ENCODE measurements around the gene OPRM1. TPM values are rescaled to one million over a fixed set of nuclear protein-coding genes. Genes with fewer than 3 reads are reported as not detected.

Gene OPRM1
- total RNA-seq, 1 experiment from 2014 or later, result not detected

GRCh38 chr6:154117485-154117884 lies 78.4 kb downstream of the OPRM1 start:
- Histone ChIP-seq H3K4me3 (ENCODE audit: low read depth, low read length) (no peak overlapping the region), H3K4me1 (no peaks in the 10 kb centered on the region), H3K9me3 (no peaks in the 10 kb centered on the region; the same call in 1 of the 2 replicates), H3K27me3 (replicated peaks; ENCODE audit: control insufficient read depth, insufficient read depth, low read length) (no peaks in the 10 kb centered on the region; the same call in 1 of the 2 replicates), H3K36me3 (ENCODE audit: control insufficient read depth, insufficient read depth, low read length) (no peaks in the 10 kb centered on the region)
- no TSS peak for BruUV-seq (replicated peaks)
- no peaks in the 10 kb centered on the region for H3K36me3 Mint-ChIP-seq (ENCODE audit: insufficient read depth, unreplicated experiment)
- H3K4me3 Mint-ChIP-seq (ENCODE audit: unreplicated experiment), result no peak overlapping the region
- H3K27me3 Mint-ChIP-seq (ENCODE audit: insufficient read depth, unreplicated experiment), result no peaks in the 10 kb centered on the region
- no peak overlapping the region for H3K27ac Mint-ChIP-seq (ENCODE audit: unreplicated experiment)
- H3K9me3 Mint-ChIP-seq (ENCODE audit: unreplicated experiment), result no peaks in the 10 kb centered on the region
- TF ChIP-seq CTCF (IDR thresholded peaks at IDR 0.05; ENCODE audit: insufficient read depth in 1 of 2, low read depth in 1 of 2, low read length in 1 of 2, severe bottlenecking in 1 of 2, unreplicated experiment in 1 of 2), result no peak
- DNase-seq, result no peak
- H3K4me1 Mint-ChIP-seq (ENCODE audit: low read depth, unreplicated experiment), result no peaks in the 10 kb centered on the region
- intact Hi-C loops (cut with micrococcal nuclease; ENCODE audit: unreplicated experiment), result no loop called here
- CTCF ChIA-PET, result no interaction called here
- POLR2A ChIA-PET, result no interaction called here

- Mint-ChIP-seq H3K36me3 (ENCODE audit: insufficient read depth, unreplicated experiment) (no peaks in the 10 kb centered on the region), H3K4me1 (ENCODE audit: low read depth, unreplicated experiment) (no peaks in the 10 kb centered on the region), H3K27me3 (ENCODE audit: insufficient read depth, unreplicated experiment) (no peaks in the 10 kb centered on the region), H3K9me3 (ENCODE audit: unreplicated experiment) (no peaks in the 10 kb centered on the region), H3K27ac (ENCODE audit: unreplicated experiment) (no peak overlapping the region), H3K4me3 (ENCODE audit: unreplicated experiment) (no peak overlapping the region)
- no TSS peak for BruUV-seq (replicated peaks)
- H3K27me3 ChIP-seq (replicated peaks; ENCODE audit: control insufficient read depth, insufficient read depth, low read length), result no peaks in the 10 kb centered on the region; the same call in 1 of the 2 replicates
- intact Hi-C loops (cut with micrococcal nuclease; ENCODE audit: unreplicated experiment), result no loop called here
- H3K36me3 ChIP-seq (ENCODE audit: control insufficient read depth, insufficient read depth, low read length), result no peaks in the 10 kb centered on the region
- H3K4me3 ChIP-seq (ENCODE audit: low read depth, low read length), result no peak overlapping the region
- peaks cover 3% of the 10 kb centered on the region; the same call in 1 of the 2 replicates for H3K9me3 ChIP-seq
- POLR2A ChIA-PET, result no interaction called here
- no peak for TF ChIP-seq CTCF (IDR thresholded peaks at IDR 0.05; ENCODE audit: insufficient read depth in 1 of 2, low read depth in 1 of 2, low read length in 1 of 2, severe bottlenecking in 1 of 2, unreplicated experiment in 1 of 2)
- no peak for DNase-seq
- H3K4me1 ChIP-seq, result no peaks in the 10 kb centered on the region
- CTCF ChIA-PET, result interaction anchor here (0.7 kb wide), 1 partner anchor 630 kb away, joined by 3 read pairs; no protein-coding TSS in a partner anchor
These were observed 83.3 kb downstream of the OPRM1 start for GRCh38 chr6:154122195-154122925.

- ChIA-PET CTCF (no interaction called here), POLR2A (no interaction called here)
- Mint-ChIP-seq H3K9me3 (ENCODE audit: unreplicated experiment) (no peaks in the 10 kb centered on the region), H3K4me3 (ENCODE audit: unreplicated experiment) (no peak overlapping the region), H3K27ac (ENCODE audit: unreplicated experiment) (no peak overlapping the region), H3K27me3 (ENCODE audit: insufficient read depth, unreplicated experiment) (no peaks in the 10 kb centered on the region), H3K36me3 (ENCODE audit: insufficient read depth, unreplicated experiment) (no peaks in the 10 kb centered on the region), H3K4me1 (ENCODE audit: low read depth, unreplicated experiment) (no peaks in the 10 kb centered on the region)
- intact Hi-C loops (cut with micrococcal nuclease; ENCODE audit: unreplicated experiment), result no loop called here
- no TSS peak for BruUV-seq (replicated peaks)
- peaks cover 3% of the 10 kb centered on the region; the same call in 1 of the 2 replicates for H3K9me3 ChIP-seq
- no peaks in the 10 kb centered on the region for H3K36me3 ChIP-seq (ENCODE audit: control insufficient read depth, insufficient read depth, low read length)
- no peak for DNase-seq
- no peak for TF ChIP-seq CTCF (IDR thresholded peaks at IDR 0.05; ENCODE audit: insufficient read depth in 1 of 2, low read depth in 1 of 2, low read length in 1 of 2, severe bottlenecking in 1 of 2, unreplicated experiment in 1 of 2)
- no peaks in the 10 kb centered on the region; the same call in 1 of the 2 replicates for H3K27me3 ChIP-seq (replicated peaks; ENCODE audit: control insufficient read depth, insufficient read depth, low read length)
- H3K4me3 ChIP-seq (ENCODE audit: low read depth, low read length), result no peak overlapping the region
- H3K4me1 ChIP-seq, result no peaks in the 10 kb centered on the region
These were observed 84.3 kb downstream of the OPRM1 start for GRCh38 chr6:154123155-154123956.

Data from Caco-2 (cell line).